Ectodermal cell (in vitro differentiated cells): ENCODE measurements around the gene ULBP2.
"Not testable (repeated sequence)": the region's sequence is repeated elsewhere in the genome, so short reads cannot be mapped to it uniquely, and the experiment has no call there.

Source experiments
- H3K27ac ChIP-seq: 2 replicates; pipeline ENCODE4 v1.7.0; 2013; ENCODE audit warnings: mild to moderate bottlenecking, low read depth, low read length; ENCODE audit not compliant: insufficient read depth, poor library complexity, severe bottlenecking
- H3K27me3 ChIP-seq: 2 replicates; pipeline ENCODE4 v1.7.0; 2013; ENCODE audit warnings: mild to moderate bottlenecking, low read length; ENCODE audit not compliant: insufficient read depth, control insufficient read depth, poor library complexity, severe bottlenecking
- H3K36me3 ChIP-seq: one replicate; pipeline ENCODE4 v1.7.0; 2013; ENCODE audit warnings: low read length; ENCODE audit not compliant: control insufficient read depth, insufficient read depth
- H3K4me1 ChIP-seq: one replicate; pipeline ENCODE4 v1.7.0; 2013; ENCODE audit warnings: low read length; ENCODE audit not compliant: control insufficient read depth, insufficient read depth
- H3K4me3 ChIP-seq: 2 replicates; pipeline ENCODE4 v1.7.0; 2013; ENCODE audit warnings: low read depth, low read length, control low read depth; ENCODE audit not compliant: insufficient read depth
- H3K9me3 ChIP-seq: 2 replicates; pipeline ENCODE4 v1.7.0; 2013; ENCODE audit warnings: mild to moderate bottlenecking, low read length, moderate library complexity; ENCODE audit not compliant: control insufficient read depth
- WGBS, 2 experiments: methylation state at CpG; one replicate each; pipeline ENCODE4 v1.1.7; 2013; ENCODE audit warnings: missing lambda C conversion rate in 2 of 2; 5-methylcytosine and 5-hydroxymethylcytosine counted together

ULBP2 gene

DNA sequence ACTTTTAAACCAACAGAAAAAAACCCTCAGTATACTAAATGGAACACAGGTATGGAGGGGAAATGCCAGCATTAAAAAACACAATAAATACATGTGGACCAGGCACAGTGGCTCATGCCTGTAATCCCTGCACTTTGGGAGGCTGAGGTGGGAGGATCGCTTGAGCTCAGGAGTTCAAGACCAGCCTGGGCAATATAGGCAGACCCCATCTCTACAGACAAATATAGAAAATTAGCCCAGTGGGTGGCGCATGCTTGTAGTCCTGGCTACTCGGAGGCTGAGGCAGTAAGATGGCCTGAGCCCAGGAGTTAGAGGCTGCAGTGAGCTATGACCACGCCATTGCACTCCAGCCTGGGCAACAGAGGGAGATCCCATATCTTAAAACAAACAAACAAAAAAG, 18.0 kb downstream of the ULBP2 start:
- not testable (repeated sequence) for H3K27ac ChIP-seq, H3K4me3 ChIP-seq, H3K36me3 ChIP-seq, H3K9me3 ChIP-seq, H3K4me1 ChIP-seq
- peaks cover 97% of the 10 kb centered on the region for H3K27me3 ChIP-seq
- 93% methylated on average over 2 of the region's 4 CpGs; no CpG with 5 or more reads in 1 of the 2 experiments for WGBS, 2 experiments

DNA sequence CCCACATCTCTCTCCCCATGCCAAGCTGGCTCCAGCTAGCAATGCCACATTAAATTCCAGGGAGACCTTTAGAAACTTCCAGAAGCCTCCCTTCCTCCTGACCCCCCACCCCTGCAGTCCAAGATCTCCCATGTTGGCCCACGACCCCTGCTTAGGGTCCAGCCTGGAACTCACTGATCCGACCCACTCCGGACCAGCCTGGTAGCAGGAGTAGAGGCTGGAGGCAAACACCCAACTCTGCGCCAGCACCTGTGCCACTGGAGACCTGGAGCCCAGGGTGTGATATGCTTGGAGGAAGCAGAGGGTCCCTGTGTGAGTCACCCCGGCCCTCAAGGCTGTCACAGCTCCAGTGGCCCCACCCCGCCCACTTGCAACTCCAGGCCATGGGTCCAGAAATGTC, 18.7 kb downstream of the ULBP2 start:
- H3K4me1 ChIP-seq: no peaks in the 10 kb centered on the region
- H3K27me3 ChIP-seq: peaks cover 97% of the 10 kb centered on the region

GRCh38 chr6:149961728-149962425, 20.1 kb downstream of the ULBP2 start:
- no peak overlapping the region for H3K27ac ChIP-seq
- no peaks in the 10 kb centered on the region for H3K4me1 ChIP-seq
- H3K4me3 ChIP-seq: no peak overlapping the region
- H3K27me3 ChIP-seq: peaks cover 97% of the 10 kb centered on the region
- no peaks in the 10 kb centered on the region for H3K36me3 ChIP-seq
- 61% methylated on average over 6 of the region's 6 CpGs for WGBS, 2 experiments
- H3K9me3 ChIP-seq: no peaks in the 10 kb centered on the region

More for the DNA sequence above, 18.7 kb downstream of the ULBP2 start:
- no peak overlapping the region for H3K4me3 ChIP-seq
- H3K9me3 ChIP-seq: no peaks in the 10 kb centered on the region
- H3K27ac ChIP-seq: no peak overlapping the region
- WGBS, 2 experiments: 80 to 86% methylated on average over 6 of the region's 6 CpGs
- H3K36me3 ChIP-seq: no peaks in the 10 kb centered on the region

GRCh38 chr6:149962461-149963211, 20.8 kb downstream of the ULBP2 start:
- 79 to 83% methylated on average over 7 of the region's 7 CpGs for WGBS, 2 experiments
- H3K27ac ChIP-seq: no peak overlapping the region
- H3K27me3 ChIP-seq: peaks cover 97% of the 10 kb centered on the region
- peak overlapping the region; percentile 50 for H3K4me3 ChIP-seq
- no peaks in the 10 kb centered on the region for H3K4me1 ChIP-seq
- H3K36me3 ChIP-seq: no peaks in the 10 kb centered on the region
- H3K9me3 ChIP-seq: no peaks in the 10 kb centered on the region

- Histone ChIP-seq H3K27ac (no peak overlapping the region), H3K4me1 (no peaks in the 10 kb centered on the region), H3K4me3 (peak overlapping the region; percentile 50), H3K27me3 (peaks cover 97% of the 10 kb centered on the region), H3K9me3 (no peaks in the 10 kb centered on the region), H3K36me3 (no peaks in the 10 kb centered on the region)
- 6 to 8% methylated on average over 8 of the region's 8 CpGs for WGBS, 2 experiments
These were observed 21.3 kb downstream of the ULBP2 start for GRCh38 chr6:149963212-149963461.

- no peaks in the 10 kb centered on the region for H3K36me3 ChIP-seq
- 1% methylated on average over 69 of the region's 69 CpGs for WGBS, 2 experiments
- no peaks in the 10 kb centered on the region for H3K4me1 ChIP-seq
- H3K4me3 ChIP-seq: peak within 1 kb of the TSS; percentile 50
- H3K27ac ChIP-seq: peak within 1 kb of the TSS; percentile 58
- no peaks in the 10 kb centered on the region for H3K9me3 ChIP-seq
- H3K27me3 ChIP-seq: peaks cover 98% of the 10 kb centered on the region
These were observed 21.9 kb downstream of the ULBP2 start, which contains the start of gene ULBP1 for GRCh38 chr6:149963462-149964307. Gene ULBP1, plus strand, starts transcription at chr6:149963943. Its CDS starts 107 bp downstream, at chr6:149964050.

- Histone ChIP-seq H3K27me3 (peaks cover 98% of the 10 kb centered on the region), H3K4me1 (no peaks in the 10 kb centered on the region), H3K27ac (no peak overlapping the region), H3K4me3 (peak overlapping the region; percentile 50), H3K9me3 (no peaks in the 10 kb centered on the region), H3K36me3 (no peaks in the 10 kb centered on the region)
- WGBS, 2 experiments: 1 to 2% methylated on average over 103 of the region's 103 CpGs
These were observed 22.7 kb downstream of the ULBP2 start for GRCh38 chr6:149964308-149965193.

GRCh38 chr6:149965194-149966020, 23.6 kb downstream of the ULBP2 start:
- Histone ChIP-seq H3K4me1 (no peaks in the 10 kb centered on the region), H3K36me3 (no peaks in the 10 kb centered on the region), H3K9me3 (no peaks in the 10 kb centered on the region), H3K4me3 (peak overlapping the region; percentile 50), H3K27ac (no peak overlapping the region), H3K27me3 (peaks cover 98% of the 10 kb centered on the region)
- WGBS, 2 experiments: 6 to 7% methylated on average over 38 of the region's 38 CpGs

DNA sequence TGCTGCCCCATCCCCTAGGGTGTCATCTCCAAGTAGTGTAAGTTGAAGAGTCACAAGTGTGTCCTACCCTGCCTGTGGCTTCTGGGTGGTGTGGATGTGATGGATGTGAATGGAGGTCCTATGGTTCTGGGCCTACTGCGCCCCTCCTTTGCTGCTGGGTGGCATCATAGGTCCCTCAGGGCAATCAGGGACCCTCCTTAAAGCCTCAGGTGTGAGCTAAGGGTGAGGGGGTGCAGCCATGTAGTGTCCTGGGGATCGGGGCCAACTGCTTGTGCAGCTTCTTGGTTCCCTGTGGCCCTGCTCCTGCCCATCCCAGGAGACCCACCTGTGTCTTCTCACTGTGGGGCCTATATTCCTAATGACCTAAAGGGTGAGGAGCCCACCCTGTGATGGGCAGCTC, 24.5 kb downstream of the ULBP2 start:
- H3K27ac ChIP-seq, H3K36me3 ChIP-seq, H3K9me3 ChIP-seq, H3K4me1 ChIP-seq, H3K4me3 ChIP-seq: not testable (repeated sequence)
- WGBS, 2 experiments: 70 to 88% methylated on average over 2 of the region's 2 CpGs
- H3K27me3 ChIP-seq: peaks cover 97% of the 10 kb centered on the region
